ENCODE data around the gene EZH1. TPM values are rescaled to one million over a fixed set of nuclear protein-coding genes. Genes with fewer than 3 reads are reported as not detected.
A peak's percentile ranks its signal among the peaks of the same experiment; 100 is the strongest.

Gene EZH1
- total and polyA plus RNA-seq, 10 of the 15 experiments (the other 5 are each of a cell fraction or from before 2014, with no cell fraction given): 6.1 to 43.3 (median 16.8) TPM

- no peak for TF ChIP-seq WRNIP1 (IDR thresholded peaks at IDR 0.05; ENCODE audit: borderline replicate concordance, low read depth, low read length)
Measured at GRCh38 chr17:42784811-42785592, 40.2 kb upstream of the EZH1 start (continued).

GRCh38 chr17:42784409-42784808, 39.6 kb upstream of the EZH1 start:
- DNase-seq (ENCODE audit: low read depth, low spot score) (no peak), ATAC-seq (no peak), FAIRE-seq (no peak)
- Histone ChIP-seq H3K9me3 (replicated peaks; ENCODE audit: control insufficient read depth, insufficient read depth, low read length) (no peaks in the 10 kb centered on the region; the same call in 2 of the 3 replicates), H3K4me1 (ENCODE audit: control insufficient read depth, insufficient read depth, low read length) (no peaks in the 10 kb centered on the region), H3K4me2 (ENCODE audit: control insufficient read depth, insufficient read depth) (0 out of 2 replicates have a peak overlapping the region, but pooled peaks have one; percentile 9), H3K27me3 (replicated peaks in 1 of 2; ENCODE audit: control insufficient read depth in 2 of 2, insufficient read depth in 2 of 2, low read length in 1 of 2) (peaks cover 7 to 21% of the 10 kb centered on the region in 2 experiments), H3K36me3 (ENCODE audit: control insufficient read depth in 2 of 2, insufficient read depth in 2 of 2, low read length in 1 of 2) (no peaks in the 10 kb centered on the region; a peak in 1 of 4 replicates), H3K27ac (ENCODE audit: control insufficient read depth, insufficient read depth) (no peak overlapping the region), H2AFZ (ENCODE audit: control insufficient read depth, low read depth, low read length) (no peak overlapping the region), H3K79me2 (ENCODE audit: control insufficient read depth, insufficient read depth, low read length) (no peaks in the 10 kb centered on the region), H4K20me1 (ENCODE audit: control insufficient read depth, insufficient read depth) (no peaks in the 10 kb centered on the region; the same call in 1 of the 2 replicates), H3K4me3 (no peak overlapping the region), H3K9ac (ENCODE audit: control insufficient read depth, insufficient read depth, low read length) (no peak overlapping the region)
- 50% methylated on average over 25 of the region's 25 CpGs for WGBS (ENCODE audit: insufficient coverage, insufficient replicate concordance, low lambda C conversion rate, missing lambda C conversion rate)
- intact Hi-C loops (cut with micrococcal nuclease; ENCODE audit: unreplicated experiment) (no loop called here), in situ Hi-C loops (cut with MboI) (no loop called here)
- ChIA-PET RAD21 (ENCODE audit: unreplicated experiment) (no interaction called here), POLR2A (interaction anchor here (0.5 kb wide), 1 partner anchor 193 kb away, joined by 4 read pairs; no protein-coding TSS in a partner anchor), CTCF (no interaction called here), SMC1A (ENCODE audit: uncharacterized antibody, unreplicated experiment) (no interaction called here)
- BruUV-seq (replicated peaks): no TSS peak
- TF ChIP-seq NKRF (conservative IDR thresholded peaks at IDR 0.05): no peak
- 0 out of 2 replicates have a peak, but pooled peaks have one; percentile 23 for TF ChIP-seq SPI1 (IDR thresholded peaks at IDR 0.05; ENCODE audit: borderline replicate concordance, insufficient read depth, low read depth, low read length)

All from GM12878 (cell line).